Activated naive CD8-positive, alpha-beta T cell treated with anti-CD3 and anti-CD28 coated beads, Interleukin-2, amount 10 ng/mL, durations not matched to agents 7 days and 5 days (primary cell): Measurements from ENCODE around the gene ATP9B. TPM values are rescaled to one million over a fixed set of nuclear protein-coding genes. Genes with fewer than 3 reads are reported as not detected.
A peak's percentile ranks its signal among the peaks of the same experiment; 100 is the strongest.

Source experiments
- ATAC-seq: fragments of 150-1000 bp; cut with Tn5 transposase; one replicate; pipeline ENCODE4 v1.10.0; 2021; ENCODE audit warnings: low read depth, moderate library complexity
- POLR2A ChIA-PET: fragments of 350-600 bp; sonication (Branson Sonifier 250); formaldehyde crosslinking; loops from one replicate; lab custom pipeline; 2021; ENCODE audit warnings: antibody characterized with exemption; lab: Charles Lee
- DNase-seq: peaks from one replicate; pipeline ENCODE4 v3.0.0; 2021
- H3K27ac Mint-ChIP-seq: one replicate; pipeline ENCODE4 v1.8.0; 2022; ENCODE audit warnings: mild to moderate bottlenecking, mixed read lengths
- H3K27me3 Mint-ChIP-seq: one replicate; pipeline ENCODE4 v1.8.0; 2022; ENCODE audit warnings: mild to moderate bottlenecking, moderate library complexity, mixed read lengths
- H3K36me3 Mint-ChIP-seq: one replicate; pipeline ENCODE4 v1.8.0; 2021; ENCODE audit warnings: mild to moderate bottlenecking, mixed read lengths
- H3K4me1 Mint-ChIP-seq: one replicate; pipeline ENCODE4 v1.8.0; 2021; ENCODE audit warnings: mixed read lengths
- H3K4me3 Mint-ChIP-seq: one replicate; pipeline ENCODE4 v1.8.0; 2022; ENCODE audit warnings: mild to moderate bottlenecking, moderate library complexity, mixed read lengths
- H3K9me3 Mint-ChIP-seq: one replicate; pipeline ENCODE4 v1.8.0; 2021; ENCODE audit warnings: mixed read lengths
- total RNA-seq, 2 experiments: library from RNA; stranded (reverse); gene quantifications; one replicate each; pipeline ENCODE4 v1.2.3, GENCODE V29; 2021

The ATP9B gene
- total RNA-seq, 2 experiments from 2014 or later, result 34.2 to 39.0 TPM

- Mint-ChIP-seq H3K9me3 (no peaks in the 10 kb centered on the region), H3K27me3 (peaks cover 3% of the 10 kb centered on the region), H3K36me3 (peaks cover 2% of the 10 kb centered on the region), H3K4me1 (peaks cover 10% of the 10 kb centered on the region), H3K4me3 (no peak overlapping the region), H3K27ac (no peak overlapping the region)
- DNase-seq (no peak), ATAC-seq (no peak)
- POLR2A ChIA-PET, result no interaction called here
Observed at GRCh38 chr18:79382681-79383387, 313.6 kb downstream of the ATP9B start.

- H3K4me1 Mint-ChIP-seq, result peaks cover 11% of the 10 kb centered on the region
- POLR2A ChIA-PET, result interaction anchor here (0.6 to 1.2 kb wide), 2 partner anchors 140 to 358 kb away, joined by 3 read pairs; no protein-coding TSS in a partner anchor
- no peak overlapping the region for H3K4me3 Mint-ChIP-seq
- no peak overlapping the region for H3K27ac Mint-ChIP-seq
- DNase-seq (no peak), ATAC-seq (no peak)
- peaks cover 8% of the 10 kb centered on the region for H3K27me3 Mint-ChIP-seq
- H3K9me3 Mint-ChIP-seq, result no peaks in the 10 kb centered on the region
- peaks cover 2% of the 10 kb centered on the region for H3K36me3 Mint-ChIP-seq
Observed at GRCh38 chr18:79383388-79384056, 314.3 kb downstream of the ATP9B start.

- ATAC-seq, result no peak
- Mint-ChIP-seq H3K27me3 (peaks cover 15% of the 10 kb centered on the region), H3K36me3 (no peaks in the 10 kb centered on the region), H3K4me1 (peaks cover 9% of the 10 kb centered on the region), H3K27ac (no peak overlapping the region), H3K4me3 (no peak overlapping the region), H3K9me3 (no peaks in the 10 kb centered on the region)
- DNase-seq, result no peak
- POLR2A ChIA-PET, result interaction anchor here (0.6 to 1.2 kb wide), 3 partner anchors 9 to 357 kb away, joined by 3 read pairs; no protein-coding TSS in a partner anchor
Observed at GRCh38 chr18:79384151-79384807, 315.1 kb downstream of the ATP9B start.

- DNase-seq (no peak), ATAC-seq (no peak)
- Mint-ChIP-seq H3K36me3 (no peaks in the 10 kb centered on the region), H3K27me3 (peaks cover 20% of the 10 kb centered on the region), H3K4me3 (no peak overlapping the region), H3K9me3 (no peaks in the 10 kb centered on the region), H3K27ac (no peak overlapping the region), H3K4me1 (peaks cover 7% of the 10 kb centered on the region)
- POLR2A ChIA-PET, result interaction anchor here (1.0 to 1.2 kb wide), 2 partner anchors 9 to 139 kb away, joined by 3 read pairs; no protein-coding TSS in a partner anchor
Observed at GRCh38 chr18:79384834-79385233, 315.6 kb downstream of the ATP9B start.

GRCh38 chr18:79385326-79385707 is 316.1 kb downstream of the ATP9B start:
- no peak overlapping the region for H3K4me3 Mint-ChIP-seq
- ATAC-seq (no peak), DNase-seq (no peak)
- H3K4me1 Mint-ChIP-seq, result peaks cover 7% of the 10 kb centered on the region
- H3K27me3 Mint-ChIP-seq, result peaks cover 20% of the 10 kb centered on the region
- H3K36me3 Mint-ChIP-seq, result no peaks in the 10 kb centered on the region
- H3K9me3 Mint-ChIP-seq, result no peaks in the 10 kb centered on the region
- H3K27ac Mint-ChIP-seq, result no peak overlapping the region
- POLR2A ChIA-PET, result no interaction called here

GRCh38 chr18:79385708-79386341 is 316.6 kb downstream of the ATP9B start:
- no peak for DNase-seq
- H3K4me1 Mint-ChIP-seq, result peaks cover 6% of the 10 kb centered on the region
- no peak overlapping the region for H3K27ac Mint-ChIP-seq
- POLR2A ChIA-PET, result no interaction called here
- no peak for ATAC-seq
- no peaks in the 10 kb centered on the region for H3K36me3 Mint-ChIP-seq
- peaks cover 22% of the 10 kb centered on the region for H3K27me3 Mint-ChIP-seq
- no peak overlapping the region for H3K4me3 Mint-ChIP-seq
- no peaks in the 10 kb centered on the region for H3K9me3 Mint-ChIP-seq

GRCh38 chr18:79386547-79386946 is 317.4 kb downstream of the ATP9B start:
- POLR2A ChIA-PET, result no interaction called here
- no peaks in the 10 kb centered on the region for H3K9me3 Mint-ChIP-seq
- ATAC-seq (no peak), DNase-seq (no peak)
- no peak overlapping the region for H3K4me3 Mint-ChIP-seq
- peaks cover 6% of the 10 kb centered on the region for H3K4me1 Mint-ChIP-seq
- peaks cover 27% of the 10 kb centered on the region for H3K27me3 Mint-ChIP-seq
- no peaks in the 10 kb centered on the region for H3K36me3 Mint-ChIP-seq
- H3K27ac Mint-ChIP-seq, result no peak overlapping the region

GRCh38 chr18:79387214-79387613 is 318.0 kb downstream of the ATP9B start:
- no peaks in the 10 kb centered on the region for H3K36me3 Mint-ChIP-seq
- H3K4me3 Mint-ChIP-seq, result no peak overlapping the region
- H3K27ac Mint-ChIP-seq, result no peak overlapping the region
- H3K9me3 Mint-ChIP-seq, result no peaks in the 10 kb centered on the region
- H3K27me3 Mint-ChIP-seq, result peaks cover 30% of the 10 kb centered on the region
- POLR2A ChIA-PET, result no interaction called here
- ATAC-seq (no peak), DNase-seq (no peak)
- H3K4me1 Mint-ChIP-seq, result peaks cover 6% of the 10 kb centered on the region

GRCh38 chr18:79387615-79388014 is 318.4 kb downstream of the ATP9B start:
- no peak for ATAC-seq
- Mint-ChIP-seq H3K4me1 (peaks cover 6% of the 10 kb centered on the region), H3K27ac (no peak overlapping the region), H3K4me3 (no peak overlapping the region), H3K27me3 (peaks cover 34% of the 10 kb centered on the region), H3K36me3 (no peaks in the 10 kb centered on the region), H3K9me3 (no peaks in the 10 kb centered on the region)
- POLR2A ChIA-PET, result no interaction called here
- no peak for DNase-seq

GRCh38 chr18:79388043-79388442 is 318.8 kb downstream of the ATP9B start:
- no peaks in the 10 kb centered on the region for H3K9me3 Mint-ChIP-seq
- POLR2A ChIA-PET, result no interaction called here
- no peak overlapping the region for H3K4me3 Mint-ChIP-seq
- peaks cover 9% of the 10 kb centered on the region for H3K4me1 Mint-ChIP-seq
- peak; percentile 27 for ATAC-seq
- no peaks in the 10 kb centered on the region for H3K36me3 Mint-ChIP-seq
- no peak overlapping the region for H3K27ac Mint-ChIP-seq
- peaks cover 37% of the 10 kb centered on the region for H3K27me3 Mint-ChIP-seq
- DNase-seq, result no peak

GRCh38 chr18:79389689-79390088 is 320.5 kb downstream of the ATP9B start:
- Mint-ChIP-seq H3K27me3 (peaks cover 37% of the 10 kb centered on the region), H3K27ac (no peak overlapping the region), H3K9me3 (no peaks in the 10 kb centered on the region), H3K36me3 (no peaks in the 10 kb centered on the region), H3K4me1 (peaks cover 13% of the 10 kb centered on the region), H3K4me3 (no peak overlapping the region)
- no peak for DNase-seq
- POLR2A ChIA-PET, result no interaction called here
- no peak for ATAC-seq

GRCh38 chr18:79392226-79392625 is 323.0 kb downstream of the ATP9B start:
- H3K9me3 Mint-ChIP-seq, result no peaks in the 10 kb centered on the region
- H3K4me1 Mint-ChIP-seq, result peaks cover 14% of the 10 kb centered on the region
- POLR2A ChIA-PET, result interaction anchor here (0.7 kb wide), 2 partner anchors 313 to 572 kb away, joined by 4 read pairs; partner anchors contain the start of gene HSBP1L1
- H3K36me3 Mint-ChIP-seq, result no peaks in the 10 kb centered on the region
- peaks cover 39% of the 10 kb centered on the region for H3K27me3 Mint-ChIP-seq
- no peak overlapping the region for H3K4me3 Mint-ChIP-seq
- no peak for DNase-seq
- no peak for ATAC-seq
- no peak overlapping the region for H3K27ac Mint-ChIP-seq

GRCh38 chr18:79393181-79393634 is 324.0 kb downstream of the ATP9B start:
- ATAC-seq, result no peak
- H3K9me3 Mint-ChIP-seq, result no peaks in the 10 kb centered on the region
- no peaks in the 10 kb centered on the region for H3K36me3 Mint-ChIP-seq
- H3K27me3 Mint-ChIP-seq, result peaks cover 32% of the 10 kb centered on the region
- DNase-seq, result no peak
- H3K4me3 Mint-ChIP-seq, result peak overlapping the region; percentile 87
- POLR2A ChIA-PET, result interaction anchor here (0.8 to 1.3 kb wide), 3 partner anchors 9 to 177 kb away, joined by 3 to 4 read pairs (median 3); no protein-coding TSS in a partner anchor
- H3K27ac Mint-ChIP-seq, result no peak overlapping the region
- peaks cover 12% of the 10 kb centered on the region for H3K4me1 Mint-ChIP-seq
